Measurements from ENCODE around the gene BDKRB2.

- TF ChIP-seq POLR2AphosphoS5 (IDR thresholded peaks at IDR 0.05; ENCODE audit: low read depth) = no peak
- TF ChIP-seq CTCF (IDR thresholded peaks at IDR 0.05; ENCODE audit: insufficient read depth, low read length) = no peak
Observed at GRCh38 chr14:96265383-96266095, 60.9 kb downstream of the BDKRB2 start.
